H9 (cell line): Measurements from ENCODE around the gene KIF26B. TPM values are rescaled to one million over a fixed set of nuclear protein-coding genes. Genes with fewer than 3 reads are reported as not detected.

ENCODE experiments used
- DNase-seq: peaks from one replicate; pipeline ENCODE4 v3.0.0-alpha.2; 2017
- H2AFZ ChIP-seq: one replicate; pipeline ENCODE4 v1.6.1; 2013; ENCODE audit warnings: mild to moderate bottlenecking, low read length, control low read depth, moderate library complexity
- H2AK5ac ChIP-seq: 2 replicates; pipeline ENCODE4 v1.6.1; 2013; ENCODE audit warnings: low read length, control low read depth, mixed read lengths; ENCODE audit not compliant: insufficient read length
- H2BK120ac ChIP-seq: one replicate; pipeline ENCODE4 v1.6.1; 2013; ENCODE audit warnings: low read depth, mild to moderate bottlenecking, low read length, control low read depth, inconsistent platforms; ENCODE audit not compliant: poor library complexity, severe bottlenecking
- H2BK12ac ChIP-seq: 2 replicates; pipeline ENCODE4 v1.6.1; 2013; ENCODE audit warnings: low read length, control low read depth, mixed read lengths, low read depth; ENCODE audit not compliant: insufficient read length
- H2BK15ac ChIP-seq: 2 replicates; pipeline ENCODE4 v1.6.1; 2013; ENCODE audit warnings: low read depth, low read length, control low read depth
- H2BK20ac ChIP-seq: one replicate; pipeline ENCODE4 v1.6.1; 2013; ENCODE audit warnings: low read depth, mild to moderate bottlenecking, low read length, control low read depth, inconsistent platforms; ENCODE audit not compliant: poor library complexity, severe bottlenecking
- H2BK5ac ChIP-seq: 2 replicates; pipeline ENCODE4 v1.6.1; 2013; ENCODE audit warnings: low read length, control low read depth, mixed read lengths; ENCODE audit not compliant: insufficient read length
- H3K14ac ChIP-seq: 2 replicates; pipeline ENCODE4 v1.6.1; 2013; ENCODE audit warnings: low read length, control low read depth; ENCODE audit not compliant: insufficient read depth
- H3K18ac ChIP-seq: 2 replicates; pipeline ENCODE4 v1.6.1; 2013; ENCODE audit warnings: low read depth, mild to moderate bottlenecking, mixed read lengths, low read length, control low read depth; ENCODE audit not compliant: insufficient read length
- H3K23ac ChIP-seq: 2 replicates; pipeline ENCODE4 v1.6.1; 2013; ENCODE audit warnings: low read length, control low read depth, mixed read lengths, low read depth; ENCODE audit not compliant: insufficient read length
- H3K23me2 ChIP-seq: 2 replicates; pipeline ENCODE4 v1.6.1; 2013; ENCODE audit warnings: low read depth, mild to moderate bottlenecking, mixed read lengths, low read length, control low read depth; ENCODE audit not compliant: insufficient read length, poor library complexity, severe bottlenecking
- H3K27ac ChIP-seq: 2 replicates; pipeline ENCODE4 v1.5.1; 2013; ENCODE audit warnings: low read length, control low read depth, mixed read lengths, low read depth; ENCODE audit not compliant: insufficient read length
- H3K27me3 ChIP-seq: 2 replicates; pipeline ENCODE4 v1.6.1; 2013; ENCODE audit warnings: low read length, control low read depth, inconsistent platforms; ENCODE audit not compliant: insufficient read depth
- H3K4ac ChIP-seq: 2 replicates; pipeline ENCODE4 v1.6.1; 2013; ENCODE audit warnings: low read depth, mild to moderate bottlenecking, control low read depth, inconsistent platforms, low read length, moderate library complexity
- H3K4me1 ChIP-seq: 2 replicates; pipeline ENCODE4 v1.6.1; 2013; ENCODE audit warnings: low read length, control low read depth, inconsistent platforms; ENCODE audit not compliant: insufficient read depth
- H3K4me2 ChIP-seq: 2 replicates; pipeline ENCODE4 v1.6.1; 2013; ENCODE audit warnings: low read length, control low read depth, mixed read lengths; ENCODE audit not compliant: insufficient read length, insufficient read depth
- H3K56ac ChIP-seq: 2 replicates; pipeline ENCODE4 v1.6.1; 2013; ENCODE audit warnings: low read depth, mild to moderate bottlenecking, mixed read lengths, low read length, control low read depth; ENCODE audit not compliant: insufficient read length
- H3K79me1 ChIP-seq: 2 replicates; pipeline ENCODE4 v1.6.1; 2013; ENCODE audit warnings: low read depth, mild to moderate bottlenecking, moderate library complexity, low read length, control low read depth, inconsistent platforms; ENCODE audit not compliant: insufficient read depth, poor library complexity, severe bottlenecking
- H3K79me2 ChIP-seq: 2 replicates; pipeline ENCODE4 v1.6.1; 2013; ENCODE audit warnings: low read length, control low read depth, inconsistent platforms; ENCODE audit not compliant: insufficient read depth
- H3K9ac ChIP-seq: 2 replicates; pipeline ENCODE4 v1.6.1; 2013; ENCODE audit warnings: low read length, control low read depth, mixed read lengths; ENCODE audit not compliant: insufficient read length; ENCODE audit errors: extremely low read depth
- H3K9me3 ChIP-seq: one replicate; pipeline ENCODE4 v1.6.1; 2013; ENCODE audit warnings: low read depth, low read length, inconsistent platforms; ENCODE audit not compliant: control insufficient read depth
- H3T11ph ChIP-seq: one replicate; pipeline ENCODE4 v1.6.1; 2013; ENCODE audit warnings: mild to moderate bottlenecking, low read length, control low read depth, inconsistent platforms
- H4K20me1 ChIP-seq: one replicate; pipeline ENCODE4 v1.6.1; 2013; ENCODE audit not compliant: control insufficient read depth, insufficient read length, insufficient read depth
- H4K5ac ChIP-seq: 2 replicates; pipeline ENCODE4 v1.6.1; 2013; ENCODE audit warnings: low read depth, mild to moderate bottlenecking, mixed read lengths, low read length, control low read depth; ENCODE audit not compliant: insufficient read length
- H4K8ac ChIP-seq: replicated peaks from 2 replicates; pipeline ENCODE4 v1.6.1; 2013; ENCODE audit warnings: low read length, control low read depth, mixed read lengths, low read depth; ENCODE audit not compliant: insufficient read length
- H4K91ac ChIP-seq: 2 replicates; pipeline ENCODE4 v1.6.1; 2013; ENCODE audit warnings: low read depth, mild to moderate bottlenecking, moderate library complexity, mixed read lengths, low read length, control low read depth; ENCODE audit not compliant: insufficient read length
- H3K27ac Mint-ChIP-seq, 3 experiments: 2 replicates in 2 of 3; 3 replicates in 1 of 3; pipeline ENCODE4 v1.8.0; 2020 to 2021; ENCODE audit warnings: mixed read lengths in 3 of 3, mild to moderate bottlenecking in 1 of 3, moderate library complexity in 1 of 3
- H3K27me3 Mint-ChIP-seq: 2 replicates; pipeline ENCODE4 v1.8.0; 2021; ENCODE audit warnings: low read depth, mild to moderate bottlenecking, moderate library complexity, mixed read lengths
- H3K36me3 Mint-ChIP-seq, 3 experiments: 2 replicates in 2 of 3; 3 replicates in 1 of 3; pipeline ENCODE4 v1.8.0; 2020 to 2021; ENCODE audit warnings: low read depth in 3 of 3, mixed read lengths in 3 of 3; ENCODE audit not compliant: insufficient read depth in 1 of 3
- H3K4me1 Mint-ChIP-seq, 2 experiments: 2 replicates each; pipeline ENCODE4 v1.8.0; 2020; ENCODE audit warnings: mixed read lengths in 2 of 2
- H3K4me3 Mint-ChIP-seq, 2 experiments: 2 replicates in 1 of 2; 3 replicates in 1 of 2; pipeline ENCODE4 v1.8.0; 2020 to 2021; ENCODE audit warnings: mild to moderate bottlenecking in 2 of 2, mixed read lengths in 2 of 2, moderate library complexity in 1 of 2
- H3K9me3 Mint-ChIP-seq, 2 experiments: 2 replicates in 1 of 2; 3 replicates in 1 of 2; pipeline ENCODE4 v1.8.0; 2020; ENCODE audit warnings: mild to moderate bottlenecking in 2 of 2, mixed read lengths in 2 of 2, moderate library complexity in 1 of 2
- WGBS: extraction: QIAGEN DNeasy Blood & Tissue Kit; methylation state at CpG from one replicate; pipeline ENCODE4 v1.1.7; 2013; ENCODE audit warnings: missing lambda C conversion rate, low lambda C conversion rate, mixed read lengths; ENCODE audit not compliant: insufficient read length; ENCODE audit errors: extremely low coverage; 5-methylcytosine and 5-hydroxymethylcytosine counted together
- total RNA-seq: library from RNA; stranded (reverse); gene quantifications from 2 replicates; pipeline ENCODE4 v1.2.1, GENCODE V29; 2021
- TF ChIP-seq, protein P1 (sequence below): fragments of 200-600 bp; sonication (generic); conservative IDR thresholded peaks from 3 replicates; pipeline ENCODE4 v1.8.0; 2021; ENCODE audit warnings: antibody characterized with exemption, mild to moderate bottlenecking

The KIF26B gene
- total RNA-seq, 1 experiment from 2014 or later = 0.13 TPM

DNA sequence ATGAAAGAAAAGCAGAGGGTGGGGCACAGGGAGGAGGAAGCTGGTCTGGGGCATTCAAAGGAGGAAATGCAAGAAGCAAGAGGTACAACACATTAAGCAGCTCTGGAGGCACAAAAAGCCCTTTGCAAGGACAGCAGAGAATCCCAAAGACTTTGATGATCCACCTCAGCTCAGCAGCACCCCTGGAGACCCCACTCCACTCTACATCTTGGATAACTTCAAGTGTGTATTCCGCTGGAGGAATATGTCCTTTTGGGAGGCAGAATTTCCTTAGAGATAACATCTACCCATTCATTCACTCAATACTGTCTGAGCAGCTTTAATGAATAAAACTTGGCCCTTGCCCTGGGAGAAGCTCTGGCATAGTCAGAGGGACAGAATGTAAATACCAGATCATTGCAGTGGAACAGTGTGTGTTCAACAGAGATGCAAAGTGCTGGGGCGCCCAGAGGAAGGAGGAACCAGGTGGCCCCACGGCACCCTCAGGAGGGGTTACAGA lies 599.7 kb downstream of the KIF26B start:
- H2AK5ac ChIP-seq = no peak overlapping the region
- no peaks in the 10 kb centered on the region for H3K9me3 ChIP-seq
- no peak overlapping the region for H4K5ac ChIP-seq
- no peak overlapping the region for H2BK5ac ChIP-seq
- no peak overlapping the region for H3K4me2 ChIP-seq
- H3K4me1 ChIP-seq = no peaks in the 10 kb centered on the region
- H3K79me1 ChIP-seq = no peaks in the 10 kb centered on the region
- no peak overlapping the region for H3K27ac ChIP-seq
- H3K79me2 ChIP-seq = no peaks in the 10 kb centered on the region
- H3K23me2 ChIP-seq = no peaks in the 10 kb centered on the region
- WGBS = no CpG with 5 or more reads among the region's 3 CpGs
- Mint-ChIP-seq H3K36me3 (0 out of 7 replicates have a peak, but pooled peaks cover 0 to 7% (median 0%) of the 10 kb centered on the region in 3 experiments), H3K27me3 (no peaks in the 10 kb centered on the region), H3K27ac (no peak overlapping the region), H3K9me3 (no peaks in the 10 kb centered on the region; a peak in 2 of 5 replicates), H3K4me3 (no peak overlapping the region), H3K4me1 (peaks cover 25 to 26% of the 10 kb centered on the region in 2 experiments)
- no peak overlapping the region for H3K4ac ChIP-seq
- H3K27me3 ChIP-seq = no peaks in the 10 kb centered on the region
- H4K20me1 ChIP-seq = no peaks in the 10 kb centered on the region
- no peak overlapping the region for H3K14ac ChIP-seq
- no peak overlapping the region for H4K8ac ChIP-seq
- no peak overlapping the region for H3K56ac ChIP-seq
- TF ChIP-seq, protein P1, sequence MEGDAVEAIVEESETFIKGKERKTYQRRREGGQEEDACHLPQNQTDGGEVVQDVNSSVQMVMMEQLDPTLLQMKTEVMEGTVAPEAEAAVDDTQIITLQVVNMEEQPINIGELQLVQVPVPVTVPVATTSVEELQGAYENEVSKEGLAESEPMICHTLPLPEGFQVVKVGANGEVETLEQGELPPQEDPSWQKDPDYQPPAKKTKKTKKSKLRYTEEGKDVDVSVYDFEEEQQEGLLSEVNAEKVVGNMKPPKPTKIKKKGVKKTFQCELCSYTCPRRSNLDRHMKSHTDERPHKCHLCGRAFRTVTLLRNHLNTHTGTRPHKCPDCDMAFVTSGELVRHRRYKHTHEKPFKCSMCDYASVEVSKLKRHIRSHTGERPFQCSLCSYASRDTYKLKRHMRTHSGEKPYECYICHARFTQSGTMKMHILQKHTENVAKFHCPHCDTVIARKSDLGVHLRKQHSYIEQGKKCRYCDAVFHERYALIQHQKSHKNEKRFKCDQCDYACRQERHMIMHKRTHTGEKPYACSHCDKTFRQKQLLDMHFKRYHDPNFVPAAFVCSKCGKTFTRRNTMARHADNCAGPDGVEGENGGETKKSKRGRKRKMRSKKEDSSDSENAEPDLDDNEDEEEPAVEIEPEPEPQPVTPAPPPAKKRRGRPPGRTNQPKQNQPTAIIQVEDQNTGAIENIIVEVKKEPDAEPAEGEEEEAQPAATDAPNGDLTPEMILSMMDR = 0 out of 3 replicates have a peak, but pooled peaks have one; percentile 15
- DNase-seq = no peak
- no peak overlapping the region for H3K23ac ChIP-seq
- H2BK20ac ChIP-seq = no peak overlapping the region
- no peak overlapping the region for H3T11ph ChIP-seq
- H2BK12ac ChIP-seq = no peak overlapping the region
- H3K9ac ChIP-seq = no peak overlapping the region
- no peak overlapping the region for H2BK15ac ChIP-seq
- no peak overlapping the region for H2AFZ ChIP-seq
- H3K18ac ChIP-seq = no peak overlapping the region
- no peak overlapping the region for H2BK120ac ChIP-seq
- H4K91ac ChIP-seq = no peak overlapping the region
